GM12892 (cell line): ENCODE data around the gene OOSP2.

Experiments used
- POLR2A ChIP-seq: IDR thresholded peaks from 2 replicates; pipeline ENCODE4 v1.6.1; 2011; ENCODE audit warnings: low read depth, low read length, control low read depth
- POLR2AphosphoS5 ChIP-seq: IDR thresholded peaks from 2 replicates; pipeline ENCODE4 v1.6.1; 2011; ENCODE audit warnings: low read depth, low read length, control low read depth

DNA sequence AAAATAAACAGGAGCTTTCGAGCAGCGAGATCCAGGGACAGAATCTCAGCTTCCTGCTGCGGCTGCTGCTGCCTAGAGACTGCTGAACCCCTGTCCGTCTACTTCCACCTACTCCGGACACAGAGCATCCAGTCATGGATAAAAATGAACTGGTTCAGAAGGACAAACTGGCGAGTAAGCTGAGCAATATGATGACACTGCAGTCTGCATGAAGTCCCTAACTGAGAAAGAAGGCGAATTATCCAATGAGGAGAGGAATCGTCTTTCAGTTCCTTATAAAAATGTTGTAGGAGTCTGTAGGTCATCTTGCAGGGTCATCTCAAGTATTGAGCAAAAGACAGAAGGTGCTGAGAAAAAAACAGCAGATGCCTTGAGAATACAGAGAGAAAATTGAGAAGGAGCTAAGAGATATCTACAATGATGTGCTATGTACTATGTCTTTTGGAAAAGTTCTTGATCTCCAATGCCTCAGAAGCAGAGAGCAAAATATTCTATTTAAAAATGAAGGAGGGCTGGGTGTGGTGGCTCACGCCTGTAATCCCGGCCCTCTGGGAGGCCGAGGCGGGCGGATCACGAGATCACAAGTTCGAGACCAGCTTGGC lies 37.1 kb downstream of the OOSP2 start:
- TF ChIP-seq POLR2A (no peak), POLR2AphosphoS5 (no peak)
